ENCODE measurements around the gene BCL2L15. TPM values are rescaled to one million over a fixed set of nuclear protein-coding genes. Genes with fewer than 3 reads are reported as not detected.

The BCL2L15 gene
- total and polyA plus RNA-seq, 2 of the 13 experiments (the other 11 are each of a cell fraction or from before 2014, with no cell fraction given) = 0.03 to 0.27 TPM

DNA sequence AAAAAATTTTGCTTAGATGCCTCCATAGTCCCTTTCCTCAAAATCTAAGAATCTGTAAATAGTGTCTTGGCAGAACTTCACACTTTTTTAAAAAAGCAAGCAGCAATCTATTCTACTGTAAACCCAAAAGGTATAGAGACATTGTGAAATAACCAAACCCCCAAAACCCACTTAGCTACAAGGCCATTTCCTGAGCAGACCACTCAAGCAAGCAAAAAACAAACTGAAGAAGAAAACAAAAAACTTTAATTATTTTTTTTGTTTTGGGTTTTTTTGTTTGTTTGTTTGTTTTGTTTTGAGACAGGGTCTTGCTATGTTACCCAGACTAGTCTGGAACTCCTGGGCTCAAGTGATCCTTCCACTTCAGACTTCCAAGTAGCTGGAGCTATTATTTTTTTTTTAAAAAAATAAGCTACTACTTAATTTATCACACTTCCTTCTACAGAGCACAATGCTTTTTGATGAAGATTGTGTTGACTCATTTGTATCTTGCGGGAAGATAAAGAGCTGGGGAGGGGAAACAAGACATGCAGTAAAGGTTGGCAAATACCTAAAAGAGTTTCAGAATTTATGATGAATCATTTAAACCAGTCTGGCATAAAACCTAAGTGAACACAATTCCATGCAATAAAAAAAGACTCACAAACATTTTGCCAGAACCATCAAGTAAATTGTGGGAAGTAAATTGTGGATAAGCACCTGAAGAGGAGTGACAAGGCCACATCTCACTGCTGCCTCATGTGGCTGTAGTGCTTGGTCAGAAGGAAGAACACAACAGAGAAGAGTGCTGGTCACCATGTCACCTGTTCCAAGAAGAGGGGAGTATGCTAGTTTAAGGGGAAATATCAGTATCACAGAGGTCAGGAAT is 13.1 kb downstream of the BCL2L15 start:
- WGBS (ENCODE audit: low lambda C conversion rate) = 89% methylated on average over 1 of the region's 1 CpG
- no TSS peak for BruUV-seq (replicated peaks)
- TF ChIP-seq ZKSCAN1 (IDR thresholded peaks at IDR 0.05; ENCODE audit: low read length) (no peak), SP1 (IDR thresholded peaks at IDR 0.05) (no peak), SP1 (CRISPR knock-in tag; IDR thresholded peaks at IDR 0.05) (no peak), TBP (CRISPR knock-in tag; IDR thresholded peaks at IDR 0.05) (no peak), SRSF9 (IDR thresholded peaks at IDR 0.05; ENCODE audit: borderline replicate concordance, insufficient read depth, low read depth, low read length, poor library complexity, severe bottlenecking) (no peak)
- TF ChIP-seq, protein P1, sequence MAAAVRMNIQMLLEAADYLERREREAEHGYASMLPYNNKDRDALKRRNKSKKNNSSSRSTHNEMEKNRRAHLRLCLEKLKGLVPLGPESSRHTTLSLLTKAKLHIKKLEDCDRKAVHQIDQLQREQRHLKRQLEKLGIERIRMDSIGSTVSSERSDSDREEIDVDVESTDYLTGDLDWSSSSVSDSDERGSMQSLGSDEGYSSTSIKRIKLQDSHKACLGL (CRISPR knock-in tag; IDR thresholded peaks at IDR 0.05) = no peak
- TF ChIP-seq, protein P2, sequence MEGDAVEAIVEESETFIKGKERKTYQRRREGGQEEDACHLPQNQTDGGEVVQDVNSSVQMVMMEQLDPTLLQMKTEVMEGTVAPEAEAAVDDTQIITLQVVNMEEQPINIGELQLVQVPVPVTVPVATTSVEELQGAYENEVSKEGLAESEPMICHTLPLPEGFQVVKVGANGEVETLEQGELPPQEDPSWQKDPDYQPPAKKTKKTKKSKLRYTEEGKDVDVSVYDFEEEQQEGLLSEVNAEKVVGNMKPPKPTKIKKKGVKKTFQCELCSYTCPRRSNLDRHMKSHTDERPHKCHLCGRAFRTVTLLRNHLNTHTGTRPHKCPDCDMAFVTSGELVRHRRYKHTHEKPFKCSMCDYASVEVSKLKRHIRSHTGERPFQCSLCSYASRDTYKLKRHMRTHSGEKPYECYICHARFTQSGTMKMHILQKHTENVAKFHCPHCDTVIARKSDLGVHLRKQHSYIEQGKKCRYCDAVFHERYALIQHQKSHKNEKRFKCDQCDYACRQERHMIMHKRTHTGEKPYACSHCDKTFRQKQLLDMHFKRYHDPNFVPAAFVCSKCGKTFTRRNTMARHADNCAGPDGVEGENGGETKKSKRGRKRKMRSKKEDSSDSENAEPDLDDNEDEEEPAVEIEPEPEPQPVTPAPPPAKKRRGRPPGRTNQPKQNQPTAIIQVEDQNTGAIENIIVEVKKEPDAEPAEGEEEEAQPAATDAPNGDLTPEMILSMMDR (CRISPR knock-in tag; IDR thresholded peaks at IDR 0.05) = 0 out of 2 replicates have a peak, but pooled peaks have one; percentile 11
- ChIA-PET POLR2A (no interaction called here), CTCF (ENCODE audit: low intra/inter-chr PET ratio, low total read pairs) (no interaction called here)
- Histone ChIP-seq H3K9ac (ENCODE audit: insufficient read depth, low read depth, low read length) (no peak overlapping the region), H3K4me3 (replicated peaks in 1 of 3; ENCODE audit: insufficient read depth in 1 of 3, low read depth in 2 of 3, low read length in 3 of 3) (no peak overlapping the region), H3K27ac (ENCODE audit: extremely low read length, insufficient read depth, low read length) (no peak overlapping the region), H3K27me3 (ENCODE audit: control insufficient read depth in 1 of 2, insufficient read depth in 2 of 2, low read length in 2 of 2) (no peaks in the 10 kb centered on the region; a peak in 1 of 5 replicates), H2AFZ (ENCODE audit: low read length) (no peak overlapping the region), H3K9me3 (ENCODE audit: low read length) (no peaks in the 10 kb centered on the region), H3K4me2 (ENCODE audit: low read depth, low read length) (no peak overlapping the region), H3K79me2 (ENCODE audit: insufficient read depth, low read length) (no peaks in the 10 kb centered on the region), H3K4me1 (ENCODE audit: insufficient read depth, low read length) (no peaks in the 10 kb centered on the region), H3K36me3 (replicated peaks in 1 of 2; ENCODE audit: control insufficient read depth in 1 of 2, insufficient read depth in 2 of 2, low read length in 2 of 2) (no peaks in the 10 kb centered on the region), H4K20me1 (ENCODE audit: insufficient read depth, low read length) (no peaks in the 10 kb centered on the region)
- intact Hi-C loops (cut with micrococcal nuclease; ENCODE audit: unreplicated experiment) (loop anchor here (5.0 kb wide), 1 partner anchor 37 kb away; no protein-coding TSS in a partner anchor), in situ Hi-C loops (cut with HindIII; ENCODE audit: extremely low pct_ligation_motif_present, low pct_unique_long_range_greater_than_20kb) (no loop called here)
- FAIRE-seq (peak; percentile 78), DNase-seq (ENCODE audit: low spot score) (peak; percentile 23), ATAC-seq (peak; percentile 79)

All from HepG2 (cell line).